Activated B cell treated with CpG ODN at 0.5 μM for 24 hours (primary cell): Measurements from ENCODE around the gene PJA2. TPM values are rescaled to one million over a fixed set of nuclear protein-coding genes. Genes with fewer than 3 reads are reported as not detected.
"Not testable (repeated sequence)": the region's sequence is repeated elsewhere in the genome, so short reads cannot be mapped to it uniquely, and the experiment has no call there.

Experiments
- ATAC-seq: fragments of 200-7000 bp; cut with Tn5 transposase; one replicate; pipeline ENCODE4 v1.10.0; 2021; ENCODE audit warnings: low read depth, mild to moderate bottlenecking, moderate library complexity
- CTCF ChIA-PET: fragments of 350-600 bp; sonication (Branson Sonifier 250); formaldehyde crosslinking; loops from one replicate; lab custom pipeline; 2021; ENCODE audit warnings: antibody characterized with exemption; lab: Charles Lee
- POLR2A ChIA-PET: fragments of 350-600 bp; sonication (Branson Sonifier 250); formaldehyde crosslinking; loops from one replicate; lab custom pipeline; 2021; ENCODE audit warnings: antibody characterized with exemption; lab: Charles Lee
- DNase-seq: peaks from one replicate; pipeline ENCODE4 v3.0.0; 2022
- H3K27ac Mint-ChIP-seq: one replicate; pipeline ENCODE4 v1.8.0; 2020; ENCODE audit warnings: mixed read lengths
- H3K27me3 Mint-ChIP-seq: one replicate; pipeline ENCODE4 v1.8.0; 2021; ENCODE audit warnings: mixed read lengths
- H3K36me3 Mint-ChIP-seq: one replicate; pipeline ENCODE4 v1.8.0; 2021; ENCODE audit warnings: low read depth, mixed read lengths
- H3K4me1 Mint-ChIP-seq: one replicate; pipeline ENCODE4 v1.8.0; 2021; ENCODE audit warnings: mixed read lengths
- H3K4me3 Mint-ChIP-seq: one replicate; pipeline ENCODE4 v1.8.0; 2020; ENCODE audit warnings: mild to moderate bottlenecking, mixed read lengths
- H3K9me3 Mint-ChIP-seq: one replicate; pipeline ENCODE4 v1.8.0; 2020; ENCODE audit warnings: mixed read lengths
- intact Hi-C: fragments of 100-400 bp; cut with micrococcal nuclease; formaldehyde crosslinking; loops from one replicate; pipeline ENCODE4 v1.15.1; 2024
- total RNA-seq: library from RNA; stranded (reverse); gene quantifications from 2 replicates; pipeline ENCODE4 v1.2.3, GENCODE V29; 2022
- TF ChIP-seq, protein P1 (sequence below): fragments of 200-600 bp; IDR thresholded peaks from one replicate; pipeline ENCODE4 v1.8.0; 2022; ENCODE audit warnings: antibody characterized with exemption, mild to moderate bottlenecking

The PJA2 gene
- total RNA-seq, 1 donor from 2014 or later: 58.0 TPM

DNA sequence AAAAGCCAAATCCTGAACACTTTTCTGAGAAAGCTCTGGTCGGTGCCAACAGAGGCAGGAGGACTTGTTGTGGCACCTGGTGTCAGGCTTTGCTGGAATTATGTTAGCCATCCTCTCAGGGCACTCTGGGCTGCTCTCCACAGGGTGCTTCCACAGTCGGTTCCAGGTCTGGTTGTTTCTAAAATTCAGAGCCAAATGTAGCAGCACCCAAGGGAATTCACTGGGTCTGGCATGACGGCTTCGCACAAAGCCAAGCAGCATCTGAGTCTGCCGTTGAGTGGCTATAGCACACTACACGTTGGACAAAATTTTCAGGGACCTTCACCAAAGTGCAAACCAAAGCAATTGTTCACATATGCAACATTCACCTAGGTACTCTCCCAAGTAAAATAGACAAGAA lies 110.2 kb downstream of the PJA2 start:
- TF ChIP-seq, protein P1, sequence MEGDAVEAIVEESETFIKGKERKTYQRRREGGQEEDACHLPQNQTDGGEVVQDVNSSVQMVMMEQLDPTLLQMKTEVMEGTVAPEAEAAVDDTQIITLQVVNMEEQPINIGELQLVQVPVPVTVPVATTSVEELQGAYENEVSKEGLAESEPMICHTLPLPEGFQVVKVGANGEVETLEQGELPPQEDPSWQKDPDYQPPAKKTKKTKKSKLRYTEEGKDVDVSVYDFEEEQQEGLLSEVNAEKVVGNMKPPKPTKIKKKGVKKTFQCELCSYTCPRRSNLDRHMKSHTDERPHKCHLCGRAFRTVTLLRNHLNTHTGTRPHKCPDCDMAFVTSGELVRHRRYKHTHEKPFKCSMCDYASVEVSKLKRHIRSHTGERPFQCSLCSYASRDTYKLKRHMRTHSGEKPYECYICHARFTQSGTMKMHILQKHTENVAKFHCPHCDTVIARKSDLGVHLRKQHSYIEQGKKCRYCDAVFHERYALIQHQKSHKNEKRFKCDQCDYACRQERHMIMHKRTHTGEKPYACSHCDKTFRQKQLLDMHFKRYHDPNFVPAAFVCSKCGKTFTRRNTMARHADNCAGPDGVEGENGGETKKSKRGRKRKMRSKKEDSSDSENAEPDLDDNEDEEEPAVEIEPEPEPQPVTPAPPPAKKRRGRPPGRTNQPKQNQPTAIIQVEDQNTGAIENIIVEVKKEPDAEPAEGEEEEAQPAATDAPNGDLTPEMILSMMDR: no peak
- no peak for DNase-seq
- H3K27me3 Mint-ChIP-seq: no peaks in the 10 kb centered on the region
- no peak overlapping the region for H3K4me3 Mint-ChIP-seq
- ChIA-PET POLR2A (no interaction called here), CTCF (no interaction called here)
- intact Hi-C loops: no loop called here
- no peaks in the 10 kb centered on the region for H3K36me3 Mint-ChIP-seq
- no peak overlapping the region for H3K27ac Mint-ChIP-seq
- H3K4me1 Mint-ChIP-seq: no peaks in the 10 kb centered on the region
- ATAC-seq: no peak
- H3K9me3 Mint-ChIP-seq: peaks cover 3% of the 10 kb centered on the region

DNA sequence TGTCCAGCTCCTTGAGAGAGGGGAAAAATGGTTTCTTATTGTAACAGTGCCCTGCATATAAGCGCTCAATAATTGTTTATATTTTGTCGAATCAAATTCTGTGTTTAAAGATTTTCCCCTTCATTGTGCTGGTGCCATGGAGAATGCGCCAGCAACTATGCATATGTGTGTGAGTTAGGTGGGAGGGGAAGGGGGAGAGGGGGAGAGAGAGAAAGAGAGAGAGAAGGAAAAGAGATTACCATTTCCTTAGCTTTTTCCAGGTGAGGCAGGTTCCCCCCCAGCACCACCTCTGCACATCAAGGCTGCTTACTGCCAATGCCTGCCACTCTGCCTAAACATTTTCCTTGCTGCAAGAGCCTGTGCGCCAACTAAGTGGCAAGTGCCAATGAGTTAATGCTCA lies 111.0 kb downstream of the PJA2 start:
- ChIA-PET POLR2A (no interaction called here), CTCF (no interaction called here)
- Mint-ChIP-seq H3K27ac (no peak overlapping the region), H3K4me1 (no peaks in the 10 kb centered on the region), H3K27me3 (no peaks in the 10 kb centered on the region), H3K9me3 (peaks cover 5% of the 10 kb centered on the region), H3K4me3 (no peak overlapping the region), H3K36me3 (no peaks in the 10 kb centered on the region)
- ATAC-seq: no peak
- intact Hi-C loops: no loop called here
- TF ChIP-seq, protein P1: no peak
- DNase-seq: no peak

DNA sequence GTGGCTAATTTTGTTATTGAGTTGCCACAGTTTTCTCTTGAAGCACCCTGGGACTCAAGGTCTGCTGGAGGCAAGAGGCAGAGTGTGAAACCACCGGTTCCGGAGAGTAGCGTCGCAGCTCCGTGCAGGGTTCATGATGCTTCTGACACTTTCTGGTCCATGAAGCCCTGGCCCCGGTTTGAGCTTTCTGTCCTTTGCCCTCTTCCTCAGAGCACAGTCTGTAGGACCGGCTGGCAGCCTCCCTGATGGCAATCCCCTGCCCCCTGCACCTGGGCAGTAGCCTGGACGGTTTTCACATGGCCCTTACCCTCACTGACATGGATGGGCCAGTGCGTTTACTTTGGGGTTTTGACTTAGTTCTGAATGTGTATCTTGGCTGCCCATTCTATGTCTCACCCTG lies 111.9 kb downstream of the PJA2 start:
- H3K27me3 Mint-ChIP-seq: no peaks in the 10 kb centered on the region
- H3K4me3 Mint-ChIP-seq: no peak overlapping the region
- TF ChIP-seq, protein P1: no peak
- no peak for DNase-seq
- H3K9me3 Mint-ChIP-seq: peaks cover 5% of the 10 kb centered on the region
- no peaks in the 10 kb centered on the region for H3K36me3 Mint-ChIP-seq
- ChIA-PET CTCF (no interaction called here), POLR2A (no interaction called here)
- no peak for ATAC-seq
- no peaks in the 10 kb centered on the region for H3K4me1 Mint-ChIP-seq
- H3K27ac Mint-ChIP-seq: no peak overlapping the region
- intact Hi-C loops: no loop called here

DNA sequence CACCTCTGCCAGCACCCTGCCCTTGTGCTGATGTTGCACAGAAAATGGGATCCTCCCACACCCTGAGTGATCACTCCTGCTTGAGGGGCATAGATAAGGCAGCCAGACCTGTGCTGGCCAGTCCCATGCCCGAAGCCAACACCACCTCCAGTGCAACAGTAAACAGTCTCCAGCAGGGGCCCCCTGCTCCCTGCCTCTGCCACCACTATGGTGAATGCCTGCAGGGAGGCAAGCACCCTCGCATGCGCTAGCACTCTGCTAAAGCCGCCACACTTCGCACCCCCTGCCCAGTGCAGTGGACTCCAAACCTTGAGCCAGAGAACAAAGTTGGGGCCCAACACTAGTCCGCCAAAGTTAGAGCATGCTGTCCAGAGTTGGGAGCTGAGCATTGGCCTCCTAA lies 118.7 kb downstream of the PJA2 start:
- peaks cover 11% of the 10 kb centered on the region for H3K36me3 Mint-ChIP-seq
- ChIA-PET CTCF (no interaction called here), POLR2A (no interaction called here)
- intact Hi-C loops: no loop called here
- H3K4me1 Mint-ChIP-seq: no peaks in the 10 kb centered on the region
- H3K9me3 Mint-ChIP-seq: peaks cover 16% of the 10 kb centered on the region
- H3K4me3 Mint-ChIP-seq: no peak overlapping the region
- no peak overlapping the region for H3K27ac Mint-ChIP-seq
- no peak for ATAC-seq
- no peak for DNase-seq
- H3K27me3 Mint-ChIP-seq: no peaks in the 10 kb centered on the region
- TF ChIP-seq, protein P1: no peak

DNA sequence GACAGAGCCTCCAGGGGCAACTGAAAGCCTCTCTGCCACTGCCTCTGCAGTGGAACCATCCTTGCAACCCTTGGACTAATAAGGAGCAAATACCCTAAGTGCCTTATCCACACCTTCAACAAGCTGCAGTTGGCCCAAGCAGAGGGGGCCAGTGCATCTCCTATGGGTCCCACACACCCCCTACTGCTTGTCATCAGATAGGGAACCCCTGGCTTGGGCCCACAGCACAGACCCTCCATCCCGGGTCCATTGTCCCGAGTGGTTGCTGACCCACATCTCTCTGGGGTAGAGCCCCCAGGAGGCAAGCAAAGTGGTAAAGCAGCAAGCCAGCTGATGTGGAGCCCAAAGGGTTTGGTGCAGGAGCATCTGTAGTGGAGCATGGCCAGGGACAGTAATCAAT lies 119.5 kb downstream of the PJA2 start:
- H3K4me3 Mint-ChIP-seq: no peak overlapping the region
- peaks cover 20% of the 10 kb centered on the region for H3K9me3 Mint-ChIP-seq
- no peaks in the 10 kb centered on the region for H3K27me3 Mint-ChIP-seq
- TF ChIP-seq, protein P1: no peak
- H3K27ac Mint-ChIP-seq: no peak overlapping the region
- POLR2A ChIA-PET: no interaction called here
- CTCF ChIA-PET: no interaction called here
- H3K36me3 Mint-ChIP-seq: peaks cover 13% of the 10 kb centered on the region
- intact Hi-C loops: no loop called here
- no peak for ATAC-seq
- H3K4me1 Mint-ChIP-seq: no peaks in the 10 kb centered on the region
- DNase-seq: no peak

DNA sequence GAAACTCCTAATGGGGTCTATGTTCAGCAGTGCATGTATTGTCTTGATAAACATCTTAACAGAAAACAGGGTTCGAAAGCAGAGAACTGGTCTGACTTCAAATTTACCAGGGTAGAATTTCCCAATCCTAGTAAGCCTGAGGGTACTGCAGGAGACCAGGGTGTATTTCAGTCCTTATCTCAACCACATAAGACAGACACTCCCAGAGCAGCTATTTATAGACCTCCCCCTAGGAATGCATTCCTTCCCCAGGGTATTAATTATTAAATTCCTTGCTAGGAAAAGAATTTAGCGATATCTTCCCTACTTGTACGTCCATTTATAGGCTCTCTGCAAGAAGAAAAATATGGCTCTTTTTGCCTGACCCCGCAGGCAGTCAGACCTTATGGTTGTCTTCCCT lies 123.1 kb downstream of the PJA2 start:
- Mint-ChIP-seq H3K9me3 (peaks cover 30% of the 10 kb centered on the region), H3K36me3 (peaks cover 19% of the 10 kb centered on the region)
- ATAC-seq, H3K27me3 Mint-ChIP-seq, intact Hi-C loops, POLR2A ChIA-PET, CTCF ChIA-PET, H3K4me1 Mint-ChIP-seq, H3K4me3 Mint-ChIP-seq, H3K27ac Mint-ChIP-seq, DNase-seq: not testable (repeated sequence)
